Pancreas (tissue), 10 donors: ENCODE results near the gene C11orf98. TPM values are rescaled to one million over a fixed set of nuclear protein-coding genes. Genes with fewer than 3 reads are reported as not detected.
"Not testable (repeated sequence)": the region's sequence is repeated elsewhere in the genome, so short reads cannot be mapped to it uniquely, and the experiment has no call there.

Source experiments
- ATAC-seq, 4 donors: fragments of 200-7000 bp; cut with Tn5 transposase; one replicate each; pipeline versions ENCODE4 v1.8.0 to v1.9.1; 2020; ENCODE audit warnings: mild to moderate bottlenecking in 4 of 4, moderate library complexity in 4 of 4
- DNase-seq, 6 donors: peaks; one replicate each; pipeline ENCODE4 v3.0.0-alpha.2; 2020
- FAIRE-seq: peaks from 2 replicates; lab custom pipeline; 2012; peaks lifted over from hg19 to GRCh38; lab: Jason Lieb, UNC
- H3K27ac ChIP-seq, 4 donors: fragments of 200-600 bp; sonication (generic); 1 replicate in 3 of 4; 2 replicates in 1 of 4; pipeline versions ENCODE4 v1.5.0 to v1.8.0; 2020
- H3K27me3 ChIP-seq, 4 donors: fragments of 200-600 bp; one replicate each; pipeline ENCODE4 v1.8.0; 2021
- H3K36me3 ChIP-seq, 3 donors: fragments of 200-600 bp; sonication (generic) in 1 of 3; one replicate each; pipeline versions ENCODE4 v1.5.0 to v1.8.0; 2020 to 2021
- H3K4me1 ChIP-seq, 3 donors: fragments of 200-600 bp; one replicate each; pipeline ENCODE4 v1.8.0; 2021
- H3K4me3 ChIP-seq, 4 donors: fragments of 200-600 bp; sonication (generic) in 2 of 4; one replicate each; pipeline versions ENCODE4 v1.5.0 to v1.8.0; 2020 to 2021
- H3K9me3 ChIP-seq, 4 donors: fragments of 200-600 bp; one replicate each; pipeline ENCODE4 v1.8.0; 2021
- WGBS, 2 donors: extraction: QIAGEN DNeasy Blood & Tissue Kit; methylation state at CpG; one replicate each; pipeline ENCODE4 v1.1.7; 2013; 5-methylcytosine and 5-hydroxymethylcytosine counted together
- intact Hi-C, 3 donors: fragments of 100-400 bp; cut with DNase I; formaldehyde crosslinking; loops; one replicate each; pipeline versions ENCODE4 v1.11.1 to v1.14.2; 2022
- polyA plus RNA-seq, 2 donors: library from polyadenylated mRNA; stranded (reverse); fragments of 200-250 nt; gene quantifications; one replicate each; pipeline ENCODE4 v1.2.3, GENCODE V29; 2013
- total RNA-seq, 6 donors: library from RNA; stranded (reverse); fragmentation: NEBNext Ultra II Directional in 4 of 6; extraction: Animal tissue kit (Norgen Biotek cat#: 25700) in 4 of 6; gene quantifications; one replicate each; pipeline versions ENCODE4 v1.2.1 to v1.2.4, GENCODE V29; 2021 to 2023
- TF ChIP-seq, protein P1 (sequence below), 4 donors: fragments of 200-600 bp; sonication (generic) in 3 of 4; IDR thresholded peaks; one replicate each; pipeline versions ENCODE4 v1.5.0 to v1.8.0; 2021; ENCODE audit warnings: antibody characterized with exemption in 4 of 4
- donor health status: healthy with polysubstance abuse.
- donor health status: DM: no; HTN: no; CAD: no; lungs with moderate emphysema.
- donor health status: DM: no; HTN: no; CAD: no.
- donor health status: control.
- donor health status: control.
- donor health status: Bipolar disorder and iron deficiency.
- donor health status: DM: yes; HTN: yes; CAD: no.
- donor health status: DM: no; HTN: no; CAD: no.
- donor health status: DM: no; HTN: no; CAD: no.
- donor health status: DM: yes; HTN: yes; CAD: no.

C11orf98 gene
- total and polyA plus RNA-seq, 8 donors, result 13.2 to 70.8 (median 18.3) TPM

DNA sequence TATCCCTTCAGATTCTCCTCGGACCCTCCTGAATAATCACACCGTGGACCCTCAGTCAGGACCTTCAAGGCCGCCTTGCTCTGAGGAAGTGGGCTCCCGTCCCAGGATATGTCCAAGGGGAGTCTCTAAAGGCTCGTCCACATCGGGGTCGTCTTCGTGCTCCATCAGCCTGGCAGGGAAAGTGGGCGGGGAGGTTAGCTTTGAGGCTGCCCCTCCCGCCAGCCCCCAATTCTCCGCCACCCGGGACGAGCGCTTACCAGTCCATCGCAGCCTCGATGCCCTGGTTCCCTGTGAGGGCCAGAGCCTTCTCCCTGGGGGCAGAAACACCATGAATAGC is 13.4 kb upstream of the C11orf98 start:
- 1% methylated on average over 16 of the region's 16 CpGs for WGBS, 2 donors

DNA sequence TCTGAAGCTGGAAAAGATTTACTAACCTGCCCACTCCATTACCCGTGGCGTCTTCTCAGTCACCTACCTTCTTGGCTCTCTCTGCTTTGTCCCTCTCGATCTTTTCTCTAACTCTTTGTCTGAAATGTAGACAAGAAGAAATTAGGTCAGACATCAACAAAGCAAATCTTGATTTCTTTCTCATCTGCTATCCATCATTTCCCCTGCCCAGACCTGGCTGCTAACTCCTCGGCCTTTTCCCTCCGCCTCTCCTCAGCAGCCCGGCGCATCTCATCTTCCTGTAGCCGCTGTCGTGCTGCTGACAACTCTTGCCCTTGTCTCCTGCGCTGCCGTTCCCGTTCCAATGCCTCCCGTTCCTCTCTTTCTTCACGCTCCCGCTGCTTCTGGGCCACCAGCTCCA is 12.7 kb upstream of the C11orf98 start:
- no peak for DNase-seq
- peaks cover 9 to 21% (median 20%) of the 10 kb centered on the region in 3 donors for H3K4me1 ChIP-seq
- TF ChIP-seq, protein P1, sequence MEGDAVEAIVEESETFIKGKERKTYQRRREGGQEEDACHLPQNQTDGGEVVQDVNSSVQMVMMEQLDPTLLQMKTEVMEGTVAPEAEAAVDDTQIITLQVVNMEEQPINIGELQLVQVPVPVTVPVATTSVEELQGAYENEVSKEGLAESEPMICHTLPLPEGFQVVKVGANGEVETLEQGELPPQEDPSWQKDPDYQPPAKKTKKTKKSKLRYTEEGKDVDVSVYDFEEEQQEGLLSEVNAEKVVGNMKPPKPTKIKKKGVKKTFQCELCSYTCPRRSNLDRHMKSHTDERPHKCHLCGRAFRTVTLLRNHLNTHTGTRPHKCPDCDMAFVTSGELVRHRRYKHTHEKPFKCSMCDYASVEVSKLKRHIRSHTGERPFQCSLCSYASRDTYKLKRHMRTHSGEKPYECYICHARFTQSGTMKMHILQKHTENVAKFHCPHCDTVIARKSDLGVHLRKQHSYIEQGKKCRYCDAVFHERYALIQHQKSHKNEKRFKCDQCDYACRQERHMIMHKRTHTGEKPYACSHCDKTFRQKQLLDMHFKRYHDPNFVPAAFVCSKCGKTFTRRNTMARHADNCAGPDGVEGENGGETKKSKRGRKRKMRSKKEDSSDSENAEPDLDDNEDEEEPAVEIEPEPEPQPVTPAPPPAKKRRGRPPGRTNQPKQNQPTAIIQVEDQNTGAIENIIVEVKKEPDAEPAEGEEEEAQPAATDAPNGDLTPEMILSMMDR (IDR thresholded peaks at IDR 0.05), result no peak
- FAIRE-seq, result no peak
- peaks cover 0 to 4% (median 0%) of the 10 kb centered on the region in 3 donors for H3K36me3 ChIP-seq
- peak overlapping the region in 2 of 4 donors; percentile 94 to 97 for H3K4me3 ChIP-seq
- no peaks in the 10 kb centered on the region for H3K9me3 ChIP-seq
- 64 to 72% methylated on average over 15 of the region's 15 CpGs for WGBS, 2 donors
- no peak for ATAC-seq
- H3K27me3 ChIP-seq, result no peaks in the 10 kb centered on the region
- H3K27ac ChIP-seq, result no peak overlapping the region
- intact Hi-C loops, result no loop called here

More for the DNA sequence above, 13.4 kb upstream of the C11orf98 start:
- TF ChIP-seq, protein P1 (IDR thresholded peaks at IDR 0.05), result no peak
- H3K27ac ChIP-seq, result peak overlapping the region; percentile 40 to 87 (median 74)
- intact Hi-C loops, result no loop called here
- FAIRE-seq, result no peak
- no peaks in the 10 kb centered on the region for H3K27me3 ChIP-seq
- H3K4me3 ChIP-seq, result peak overlapping the region; percentile 68 to 98 (median 96)
- no peaks in the 10 kb centered on the region for H3K9me3 ChIP-seq
- DNase-seq, result no peak
- H3K36me3 ChIP-seq, result peaks cover 0 to 4% (median 0%) of the 10 kb centered on the region in 3 donors
- peaks cover 2 to 14% (median 13%) of the 10 kb centered on the region in 3 donors for H3K4me1 ChIP-seq
- ATAC-seq, result peak in 1 of 4 donors; percentile 5

DNA sequence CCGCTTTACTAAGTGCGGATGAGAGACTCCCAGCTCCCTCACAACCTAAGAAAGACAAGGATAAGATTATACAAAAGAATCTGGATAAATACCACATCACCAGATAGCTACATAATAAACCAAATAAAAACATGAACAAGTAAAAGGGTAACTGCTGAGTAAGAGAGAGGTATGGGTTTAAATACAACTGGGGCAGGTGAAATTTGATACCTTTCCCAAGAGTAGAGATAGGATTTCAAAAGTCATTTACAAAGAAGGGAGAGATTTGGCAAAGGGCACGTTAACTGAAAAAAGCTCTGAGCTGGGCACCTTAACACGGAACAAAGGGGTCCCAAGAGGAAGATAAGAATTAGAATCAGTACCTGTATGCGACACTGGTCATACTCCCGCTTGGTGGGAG is 12.1 kb upstream of the C11orf98 start:
- Histone ChIP-seq H3K36me3 (peaks cover 0 to 4% (median 0%) of the 10 kb centered on the region in 3 donors), H3K9me3 (no peaks in the 10 kb centered on the region), H3K27me3 (no peaks in the 10 kb centered on the region), H3K4me3 (no peak overlapping the region), H3K27ac (no peak overlapping the region), H3K4me1 (peaks cover 11 to 23% (median 23%) of the 10 kb centered on the region in 3 donors)
- DNase-seq (no peak), FAIRE-seq (no peak), ATAC-seq (no peak)
- 62 to 67% methylated on average over 6 of the region's 6 CpGs for WGBS, 2 donors
- TF ChIP-seq, protein P1 (IDR thresholded peaks at IDR 0.05), result no peak
- intact Hi-C loops, result no loop called here

- DNase-seq, result no peak
- no peaks in the 10 kb centered on the region for H3K27me3 ChIP-seq
- TF ChIP-seq, protein P1 (IDR thresholded peaks at IDR 0.05), result no peak
- H3K27ac ChIP-seq, result no peak overlapping the region
- no peak overlapping the region for H3K4me3 ChIP-seq
- 34 to 41% methylated on average over 6 of the region's 6 CpGs for WGBS, 2 donors
- peaks cover 11 to 23% (median 23%) of the 10 kb centered on the region in 3 donors for H3K4me1 ChIP-seq
- peaks cover 0 to 4% (median 0%) of the 10 kb centered on the region in 3 donors for H3K36me3 ChIP-seq
- ATAC-seq, result no peak
- no peaks in the 10 kb centered on the region for H3K9me3 ChIP-seq
- no peak for FAIRE-seq
- intact Hi-C loops, result no loop called here
Measured at GRCh38 chr11:62676698-62677097, 11.7 kb upstream of the C11orf98 start.

GRCh38 chr11:62675415-62675814 is 10.4 kb upstream of the C11orf98 start:
- not testable (repeated sequence) for FAIRE-seq

More at GRCh38 chr11:62675415-62675814, 10.4 kb upstream of the C11orf98 start:
- H3K9me3 ChIP-seq, H3K36me3 ChIP-seq, ATAC-seq, intact Hi-C loops, H3K27ac ChIP-seq, DNase-seq, H3K4me3 ChIP-seq, H3K27me3 ChIP-seq: not testable (repeated sequence)
- H3K4me1 ChIP-seq, result peaks cover 11 to 29% (median 28%) of the 10 kb centered on the region in 3 donors
- WGBS, 2 donors, result 93% methylated on average over 10 of the region's 10 CpGs
